ENCODE data around the gene CACNA1B. TPM values are rescaled to one million over a fixed set of nuclear protein-coding genes. Genes with fewer than 3 reads are reported as not detected.

Gene CACNA1B
- total and polyA plus RNA-seq, 2 of the 13 experiments (the other 11 are each of a cell fraction or from before 2014, with no cell fraction given), result under 0.01 to 0.04 TPM

DNA sequence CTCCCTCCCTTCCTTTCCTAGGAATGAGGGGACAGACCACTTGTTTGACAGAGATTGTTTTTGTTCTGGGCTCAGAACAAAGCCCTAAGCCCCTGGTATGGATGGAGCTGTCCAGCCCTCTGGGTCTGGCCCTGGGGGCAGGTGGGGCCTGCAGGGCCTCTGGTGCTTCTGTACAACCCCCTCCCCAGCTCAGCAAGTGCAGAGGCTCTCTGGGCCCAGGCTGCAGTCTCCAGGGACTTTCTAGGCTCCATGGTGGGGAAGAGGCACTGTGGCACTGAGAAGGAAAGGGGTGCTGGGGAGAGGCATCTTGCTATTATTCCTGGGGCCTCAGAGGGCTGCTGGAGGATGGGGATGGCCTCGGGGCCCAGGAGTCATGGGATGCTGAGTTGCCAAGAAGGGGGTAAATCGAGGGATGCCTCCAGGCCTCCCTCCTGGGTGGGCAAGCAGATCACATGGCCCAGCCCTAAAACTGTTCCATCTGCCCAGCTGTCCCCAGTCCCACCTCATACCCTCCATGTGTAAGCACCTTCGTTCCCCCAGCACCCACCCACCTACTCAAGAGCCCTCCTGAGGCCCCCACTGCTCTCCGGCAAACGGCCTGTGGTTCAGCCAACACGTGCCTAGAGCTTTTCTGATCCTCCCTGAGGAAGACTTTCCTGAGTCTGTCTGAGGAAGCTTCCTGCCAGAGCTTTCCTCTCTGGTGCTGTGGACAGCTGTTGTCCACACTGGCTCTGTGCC lies 225.7 kb downstream of the CACNA1B start (continued):
- TF ChIP-seq, protein P1, sequence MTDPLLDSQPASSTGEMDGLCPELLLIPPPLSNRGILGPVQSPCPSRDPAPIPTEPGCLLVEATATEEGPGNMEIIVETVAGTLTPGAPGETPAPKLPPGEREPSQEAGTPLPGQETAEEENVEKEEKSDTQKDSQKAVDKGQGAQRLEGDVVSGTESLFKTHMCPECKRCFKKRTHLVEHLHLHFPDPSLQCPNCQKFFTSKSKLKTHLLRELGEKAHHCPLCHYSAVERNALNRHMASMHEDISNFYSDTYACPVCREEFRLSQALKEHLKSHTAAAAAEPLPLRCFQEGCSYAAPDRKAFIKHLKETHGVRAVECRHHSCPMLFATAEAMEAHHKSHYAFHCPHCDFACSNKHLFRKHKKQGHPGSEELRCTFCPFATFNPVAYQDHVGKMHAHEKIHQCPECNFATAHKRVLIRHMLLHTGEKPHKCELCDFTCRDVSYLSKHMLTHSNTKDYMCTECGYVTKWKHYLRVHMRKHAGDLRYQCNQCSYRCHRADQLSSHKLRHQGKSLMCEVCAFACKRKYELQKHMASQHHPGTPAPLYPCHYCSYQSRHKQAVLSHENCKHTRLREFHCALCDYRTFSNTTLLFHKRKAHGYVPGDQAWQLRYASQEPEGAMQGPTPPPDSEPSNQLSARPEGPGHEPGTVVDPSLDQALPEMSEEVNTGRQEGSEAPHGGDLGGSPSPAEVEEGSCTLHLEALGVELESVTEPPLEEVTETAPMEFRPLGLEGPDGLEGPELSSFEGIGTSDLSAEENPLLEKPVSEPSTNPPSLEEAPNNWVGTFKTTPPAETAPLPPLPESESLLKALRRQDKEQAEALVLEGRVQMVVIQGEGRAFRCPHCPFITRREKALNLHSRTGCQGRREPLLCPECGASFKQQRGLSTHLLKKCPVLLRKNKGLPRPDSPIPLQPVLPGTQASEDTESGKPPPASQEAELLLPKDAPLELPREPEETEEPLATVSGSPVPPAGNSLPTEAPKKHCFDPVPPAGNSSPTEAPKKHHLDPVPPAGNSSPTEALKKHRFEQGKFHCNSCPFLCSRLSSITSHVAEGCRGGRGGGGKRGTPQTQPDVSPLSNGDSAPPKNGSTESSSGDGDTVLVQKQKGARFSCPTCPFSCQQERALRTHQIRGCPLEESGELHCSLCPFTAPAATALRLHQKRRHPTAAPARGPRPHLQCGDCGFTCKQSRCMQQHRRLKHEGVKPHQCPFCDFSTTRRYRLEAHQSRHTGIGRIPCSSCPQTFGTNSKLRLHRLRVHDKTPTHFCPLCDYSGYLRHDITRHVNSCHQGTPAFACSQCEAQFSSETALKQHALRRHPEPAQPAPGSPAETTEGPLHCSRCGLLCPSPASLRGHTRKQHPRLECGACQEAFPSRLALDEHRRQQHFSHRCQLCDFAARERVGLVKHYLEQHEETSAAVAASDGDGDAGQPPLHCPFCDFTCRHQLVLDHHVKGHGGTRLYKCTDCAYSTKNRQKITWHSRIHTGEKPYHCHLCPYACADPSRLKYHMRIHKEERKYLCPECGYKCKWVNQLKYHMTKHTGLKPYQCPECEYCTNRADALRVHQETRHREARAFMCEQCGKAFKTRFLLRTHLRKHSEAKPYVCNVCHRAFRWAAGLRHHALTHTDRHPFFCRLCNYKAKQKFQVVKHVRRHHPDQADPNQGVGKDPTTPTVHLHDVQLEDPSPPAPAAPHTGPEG (CRISPR knock-in tag; IDR thresholded peaks at IDR 0.05), result no peak
- TF ChIP-seq NBN (conservative IDR thresholded peaks at IDR 0.05) (no peak), ZSCAN22 (CRISPR knock-in tag; IDR thresholded peaks at IDR 0.05) (no peak), GZF1 (CRISPR knock-in tag; IDR thresholded peaks at IDR 0.05) (no peak)

DNA sequence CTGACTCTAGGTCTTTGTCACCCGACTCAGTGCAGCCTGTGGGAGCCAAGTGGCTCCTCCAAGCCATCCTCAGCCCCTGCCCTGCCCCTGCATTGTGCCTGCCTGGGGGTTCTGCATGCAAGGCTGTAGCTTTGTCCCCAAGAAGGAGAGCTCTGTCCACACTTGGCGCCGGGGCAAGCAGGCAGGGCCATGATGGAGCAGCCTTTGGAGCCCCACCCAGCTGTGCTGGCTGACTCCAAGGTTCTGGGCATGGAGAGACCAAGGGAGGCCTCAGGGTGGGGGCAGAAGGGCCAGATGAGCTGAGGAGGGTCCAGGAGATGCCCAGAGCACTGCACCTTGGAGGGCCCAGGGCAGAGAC lies 226.2 kb downstream of the CACNA1B start:
- Histone ChIP-seq H3K4me3 (replicated peaks in 1 of 3; ENCODE audit: insufficient read depth in 1 of 3, low read depth in 2 of 3, low read length in 3 of 3) (no peak overlapping the region), H3K4me2 (ENCODE audit: low read depth, low read length) (no peak overlapping the region), H3K27ac (ENCODE audit: extremely low read length, insufficient read depth, low read length) (no peak overlapping the region), H3K9me3 (ENCODE audit: low read length) (no peaks in the 10 kb centered on the region), H3K9ac (ENCODE audit: insufficient read depth, low read depth, low read length) (no peak overlapping the region), H3K27me3 (ENCODE audit: control insufficient read depth in 1 of 2, insufficient read depth in 2 of 2, low read length in 2 of 2) (peaks cover 5 to 10% of the 10 kb centered on the region in 2 experiments; a peak in 2 of 5 replicates), H2AFZ (ENCODE audit: low read length) (no peak overlapping the region), H3K79me2 (ENCODE audit: insufficient read depth, low read length) (no peaks in the 10 kb centered on the region), H4K20me1 (ENCODE audit: insufficient read depth, low read length) (no peaks in the 10 kb centered on the region), H3K36me3 (replicated peaks in 1 of 2; ENCODE audit: control insufficient read depth in 1 of 2, insufficient read depth in 2 of 2, low read length in 2 of 2) (no peaks in the 10 kb centered on the region), H3K4me1 (ENCODE audit: insufficient read depth, low read length) (no peaks in the 10 kb centered on the region)
- in situ Hi-C loops (cut with HindIII; ENCODE audit: extremely low pct_ligation_motif_present, low pct_unique_long_range_greater_than_20kb) (no loop called here), intact Hi-C loops (cut with micrococcal nuclease; ENCODE audit: unreplicated experiment) (no loop called here)
- no peak for DNase-seq (ENCODE audit: low spot score)
- POLR2A ChIA-PET, result no interaction called here
- BruUV-seq (replicated peaks), result no TSS peak
- FAIRE-seq, result no peak
- CTCF ChIA-PET (ENCODE audit: low intra/inter-chr PET ratio, low total read pairs), result no interaction called here
- no peak for ATAC-seq
- 0% methylated on average over 3 of the region's 3 CpGs for WGBS (ENCODE audit: low lambda C conversion rate)
- TF ChIP-seq, protein P2, sequence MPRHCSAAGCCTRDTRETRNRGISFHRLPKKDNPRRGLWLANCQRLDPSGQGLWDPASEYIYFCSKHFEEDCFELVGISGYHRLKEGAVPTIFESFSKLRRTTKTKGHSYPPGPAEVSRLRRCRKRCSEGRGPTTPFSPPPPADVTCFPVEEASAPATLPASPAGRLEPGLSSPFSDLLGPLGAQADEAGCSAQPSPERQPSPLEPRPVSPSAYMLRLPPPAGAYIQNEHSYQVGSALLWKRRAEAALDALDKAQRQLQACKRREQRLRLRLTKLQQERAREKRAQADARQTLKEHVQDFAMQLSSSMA (CRISPR knock-in tag; IDR thresholded peaks at IDR 0.05), result no peak
- TF ChIP-seq ZNF331 (CRISPR knock-in tag; IDR thresholded peaks at IDR 0.05) (no peak), ARID2 (CRISPR knock-in tag; IDR thresholded peaks at IDR 0.05; ENCODE audit: borderline replicate concordance) (no peak), SMARCC2 (IDR thresholded peaks at IDR 0.05) (no peak), ZNF720 (CRISPR knock-in tag; IDR thresholded peaks at IDR 0.05) (no peak), CBFB (CRISPR knock-in tag; IDR thresholded peaks at IDR 0.05) (no peak), FOXK2 (IDR thresholded peaks at IDR 0.05) (no peak), SOX13 (IDR thresholded peaks at IDR 0.05) (no peak), SOX13 (CRISPR knock-in tag; conservative IDR thresholded peaks at IDR 0.05 in 1 of 2, IDR thresholded peaks at IDR 0.05 in 1 of 2) (no peak), PHF5A (CRISPR knock-in tag; IDR thresholded peaks at IDR 0.05; ENCODE audit: low read depth, unreplicated experiment) (no peak)
- TF ChIP-seq, protein P3, sequence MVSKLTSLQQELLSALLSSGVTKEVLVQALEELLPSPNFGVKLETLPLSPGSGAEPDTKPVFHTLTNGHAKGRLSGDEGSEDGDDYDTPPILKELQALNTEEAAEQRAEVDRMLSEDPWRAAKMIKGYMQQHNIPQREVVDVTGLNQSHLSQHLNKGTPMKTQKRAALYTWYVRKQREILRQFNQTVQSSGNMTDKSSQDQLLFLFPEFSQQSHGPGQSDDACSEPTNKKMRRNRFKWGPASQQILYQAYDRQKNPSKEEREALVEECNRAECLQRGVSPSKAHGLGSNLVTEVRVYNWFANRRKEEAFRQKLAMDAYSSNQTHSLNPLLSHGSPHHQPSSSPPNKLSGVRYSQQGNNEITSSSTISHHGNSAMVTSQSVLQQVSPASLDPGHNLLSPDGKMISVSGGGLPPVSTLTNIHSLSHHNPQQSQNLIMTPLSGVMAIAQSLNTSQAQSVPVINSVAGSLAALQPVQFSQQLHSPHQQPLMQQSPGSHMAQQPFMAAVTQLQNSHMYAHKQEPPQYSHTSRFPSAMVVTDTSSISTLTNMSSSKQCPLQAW (CRISPR knock-in tag; IDR thresholded peaks at IDR 0.05), result no peak

Data from HepG2 (cell line).